ENCODE measurements around the gene USP46.

The USP46 gene

GRCh38 chr4:52579602-52580272 lies 79.4 kb downstream of the USP46 start:
- TF ChIP-seq CTCF (IDR thresholded peaks at IDR 0.05; ENCODE audit: insufficient read depth, low read depth, low read length, missing control alignments): no peak
- no peak for DNase-seq (ENCODE audit: low read depth)

GRCh38 chr4:52578951-52579350 lies 80.2 kb downstream of the USP46 start:
- H3K4me3 ChIP-seq (ENCODE audit: low read depth, low read length): no peak overlapping the region
- no peak for DNase-seq (ENCODE audit: low read depth)
- TF ChIP-seq CTCF (IDR thresholded peaks at IDR 0.05; ENCODE audit: insufficient read depth, low read depth, low read length, missing control alignments): no peak

More at GRCh38 chr4:52579602-52580272, 79.4 kb downstream of the USP46 start:
- H3K4me3 ChIP-seq (ENCODE audit: low read depth, low read length): no peak overlapping the region

GRCh38 chr4:52577624-52577962 lies 81.5 kb downstream of the USP46 start:
- no peak overlapping the region for H3K4me3 ChIP-seq (ENCODE audit: low read depth, low read length)
- no peak for TF ChIP-seq CTCF (IDR thresholded peaks at IDR 0.05; ENCODE audit: insufficient read depth, low read depth, low read length, missing control alignments)
- DNase-seq (ENCODE audit: low read depth): no peak

- no peak overlapping the region for H3K4me3 ChIP-seq (ENCODE audit: low read depth, low read length)
- DNase-seq (ENCODE audit: low read depth): no peak
- no peak for TF ChIP-seq CTCF (IDR thresholded peaks at IDR 0.05; ENCODE audit: insufficient read depth, low read depth, low read length, missing control alignments)
Observed at GRCh38 chr4:52576961-52577623, 82.0 kb downstream of the USP46 start.

- peak; percentile 20 for DNase-seq (ENCODE audit: low read depth)
- H3K4me3 ChIP-seq (ENCODE audit: low read depth, low read length): no peak overlapping the region
- TF ChIP-seq CTCF (IDR thresholded peaks at IDR 0.05; ENCODE audit: insufficient read depth, low read depth, low read length, missing control alignments): no peak
Observed at GRCh38 chr4:52576326-52576725, 82.8 kb downstream of the USP46 start.

- H3K4me3 ChIP-seq (ENCODE audit: low read depth, low read length): no peak overlapping the region
- no peak for TF ChIP-seq CTCF (IDR thresholded peaks at IDR 0.05; ENCODE audit: insufficient read depth, low read depth, low read length, missing control alignments)
- no peak for DNase-seq (ENCODE audit: low read depth)
Observed at GRCh38 chr4:52575406-52575805, 83.7 kb downstream of the USP46 start.

GRCh38 chr4:52574036-52574435 lies 85.1 kb downstream of the USP46 start:
- no peak overlapping the region for H3K4me3 ChIP-seq (ENCODE audit: low read depth, low read length)
- no peak for DNase-seq (ENCODE audit: low read depth)
- no peak for TF ChIP-seq CTCF (IDR thresholded peaks at IDR 0.05; ENCODE audit: insufficient read depth, low read depth, low read length, missing control alignments)

Measured in GM12865 (cell line).